Smooth muscle cell (in vitro differentiated cells): ENCODE measurements around the gene CLDN12. TPM values are rescaled to one million over a fixed set of nuclear protein-coding genes. Genes with fewer than 3 reads are reported as not detected.

Source experiments
- DNase-seq: peaks from one replicate; lab custom pipeline; 2025; ENCODE audit not compliant: unreplicated experiment; lab: John Stamatoyannopoulos, UW
- H2AFZ ChIP-seq: fragments of 200-600 bp; sonication (generic); 2 replicates; pipeline ENCODE4 v1.6.0; 2016; ENCODE audit warnings: antibody characterized with exemption, low read depth, mild to moderate bottlenecking
- H3F3A ChIP-seq: fragments of 200-600 bp; sonication (generic); 2 replicates; pipeline ENCODE4 v1.6.0; 2017; ENCODE audit warnings: antibody characterized with exemption, low read depth
- H3K27ac ChIP-seq: fragments of 200-600 bp; sonication (generic); 2 replicates; pipeline ENCODE4 v1.5.1; 2016; ENCODE audit warnings: low read depth, mild to moderate bottlenecking
- H3K27me3 ChIP-seq: fragments of 200-600 bp; sonication (generic); 2 replicates; pipeline ENCODE4 v1.6.1; 2016; ENCODE audit warnings: low read depth, mild to moderate bottlenecking
- H3K36me3 ChIP-seq: fragments of 200-600 bp; sonication (generic); 2 replicates; pipeline ENCODE4 v1.5.1; 2016; ENCODE audit warnings: low read depth
- H3K4me1 ChIP-seq: fragments of 200-600 bp; sonication (generic); 2 replicates; pipeline ENCODE4 v1.5.1; 2016; ENCODE audit warnings: low read depth
- H3K4me2 ChIP-seq: fragments of 200-600 bp; sonication (generic); 2 replicates; pipeline ENCODE4 v1.6.0; 2016; ENCODE audit warnings: mild to moderate bottlenecking
- H3K4me3 ChIP-seq: fragments of 200-600 bp; sonication (generic); 2 replicates; pipeline ENCODE4 v1.5.1; 2016; ENCODE audit warnings: mild to moderate bottlenecking
- H3K79me2 ChIP-seq: fragments of 200-600 bp; sonication (generic); 2 replicates; pipeline ENCODE4 v1.6.0; 2016; ENCODE audit warnings: low read depth, mild to moderate bottlenecking
- H3K9ac ChIP-seq: fragments of 200-600 bp; sonication (generic); 2 replicates; pipeline ENCODE4 v1.6.0; 2016; ENCODE audit warnings: low read depth
- H3K9me3 ChIP-seq: fragments of 200-600 bp; sonication (generic); replicated peaks from 2 replicates; pipeline ENCODE4 v1.5.1; 2016; ENCODE audit warnings: low read depth
- H4K20me1 ChIP-seq: fragments of 200-600 bp; sonication (generic); 2 replicates; pipeline ENCODE4 v1.6.0; 2016; ENCODE audit warnings: low read depth
- WGBS: methylation state at CpG from one replicate; pipeline ENCODE4 v1.1.7; 2016; ENCODE audit warnings: low lambda C conversion rate; 5-methylcytosine and 5-hydroxymethylcytosine counted together
- polyA plus RNA-seq: library from polyadenylated mRNA; unstranded; fragments of >200 nt; fragmentation: Nextera tagmentation; extraction: Ambion mirVana; gene quantifications from 2 replicates; pipeline ENCODE4 v1.2.1, GENCODE V29; 2016
- total RNA-seq: library from RNA; depleted of rRNA; stranded (reverse); fragments of >200 nt; gene quantifications from 2 replicates; pipeline ENCODE4 v1.2.3, GENCODE V29; 2014
- TF ChIP-seq, protein P1 (sequence below): fragments of 200-600 bp; sonication (generic); IDR thresholded peaks from 2 replicates; pipeline ENCODE4 v1.5.1; 2017; ENCODE audit warnings: borderline replicate concordance, mild to moderate bottlenecking, antibody characterized with exemption; ENCODE audit not compliant: insufficient read depth, poor library complexity, severe bottlenecking

The CLDN12 gene
- total and polyA plus RNA-seq, 2 experiments from 2014 or later = 16.1 to 51.1 TPM

- Histone ChIP-seq H3K9me3 (no peaks in the 10 kb centered on the region), H4K20me1 (no peaks in the 10 kb centered on the region), H2AFZ (no peak overlapping the region), H3K27me3 (no peaks in the 10 kb centered on the region), H3K4me3 (no peak overlapping the region), H3F3A (no peaks in the 10 kb centered on the region), H3K9ac (no peak overlapping the region), H3K27ac (no peak overlapping the region), H3K4me1 (no peaks in the 10 kb centered on the region), H3K4me2 (no peak overlapping the region), H3K79me2 (no peaks in the 10 kb centered on the region), H3K36me3 (no peaks in the 10 kb centered on the region)
- no peak for DNase-seq
- 95% methylated on average over 4 of the region's 4 CpGs for WGBS
- TF ChIP-seq, protein P1, sequence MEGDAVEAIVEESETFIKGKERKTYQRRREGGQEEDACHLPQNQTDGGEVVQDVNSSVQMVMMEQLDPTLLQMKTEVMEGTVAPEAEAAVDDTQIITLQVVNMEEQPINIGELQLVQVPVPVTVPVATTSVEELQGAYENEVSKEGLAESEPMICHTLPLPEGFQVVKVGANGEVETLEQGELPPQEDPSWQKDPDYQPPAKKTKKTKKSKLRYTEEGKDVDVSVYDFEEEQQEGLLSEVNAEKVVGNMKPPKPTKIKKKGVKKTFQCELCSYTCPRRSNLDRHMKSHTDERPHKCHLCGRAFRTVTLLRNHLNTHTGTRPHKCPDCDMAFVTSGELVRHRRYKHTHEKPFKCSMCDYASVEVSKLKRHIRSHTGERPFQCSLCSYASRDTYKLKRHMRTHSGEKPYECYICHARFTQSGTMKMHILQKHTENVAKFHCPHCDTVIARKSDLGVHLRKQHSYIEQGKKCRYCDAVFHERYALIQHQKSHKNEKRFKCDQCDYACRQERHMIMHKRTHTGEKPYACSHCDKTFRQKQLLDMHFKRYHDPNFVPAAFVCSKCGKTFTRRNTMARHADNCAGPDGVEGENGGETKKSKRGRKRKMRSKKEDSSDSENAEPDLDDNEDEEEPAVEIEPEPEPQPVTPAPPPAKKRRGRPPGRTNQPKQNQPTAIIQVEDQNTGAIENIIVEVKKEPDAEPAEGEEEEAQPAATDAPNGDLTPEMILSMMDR = no peak
Observed at GRCh38 chr7:90396420-90396819, 6.8 kb upstream of the CLDN12 start.

GRCh38 chr7:90401989-90402388 lies 1.3 kb upstream of the CLDN12 start:
- TF ChIP-seq, protein P1 = no peak

DNA sequence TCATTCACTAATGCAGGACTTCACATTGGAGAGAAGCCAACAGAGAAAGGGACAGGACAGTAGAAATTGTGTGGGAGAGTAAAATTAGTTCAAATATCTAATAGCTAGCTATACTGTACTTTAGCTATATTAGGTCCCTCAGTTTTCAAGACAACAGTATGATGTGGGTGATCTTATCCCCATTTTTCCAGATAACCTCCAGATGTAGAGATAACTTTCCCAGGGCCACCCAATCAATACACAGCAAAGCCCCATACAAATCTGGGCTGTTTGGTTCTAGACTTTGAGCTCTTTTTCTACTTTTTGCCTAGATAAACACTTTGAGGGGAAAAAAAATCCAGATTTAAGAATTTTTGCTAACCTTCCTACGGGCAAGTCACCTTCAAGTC lies 482 bp upstream of the CLDN12 start:
- peaks cover 27% of the 10 kb centered on the region for H3K79me2 ChIP-seq
- no peaks in the 10 kb centered on the region for H3F3A ChIP-seq
- H3K9me3 ChIP-seq = no peaks in the 10 kb centered on the region
- H3K4me1 ChIP-seq = peaks cover 7% of the 10 kb centered on the region
- no peak for DNase-seq
- peak overlapping the region; percentile 91 for H3K4me3 ChIP-seq
- H3K36me3 ChIP-seq = peaks cover 4% of the 10 kb centered on the region
- WGBS = 41% methylated on average over 1 of the region's 1 CpG
- peak overlapping the region; percentile 99 for H2AFZ ChIP-seq
- H3K4me2 ChIP-seq = peak overlapping the region; percentile 99
- TF ChIP-seq, protein P1 = no peak
- no peak overlapping the region for H3K9ac ChIP-seq
- no peaks in the 10 kb centered on the region for H3K27me3 ChIP-seq
- peaks cover 3% of the 10 kb centered on the region for H4K20me1 ChIP-seq
- H3K27ac ChIP-seq = no peak overlapping the region

More at GRCh38 chr7:90401989-90402388, 1.3 kb upstream of the CLDN12 start:
- Histone ChIP-seq H3K4me1 (peaks cover 7% of the 10 kb centered on the region), H3K27ac (no peak overlapping the region), H4K20me1 (peaks cover 3% of the 10 kb centered on the region), H3K4me2 (no peak overlapping the region), H3K36me3 (peaks cover 4% of the 10 kb centered on the region), H3K9me3 (no peaks in the 10 kb centered on the region), H3K27me3 (no peaks in the 10 kb centered on the region), H3F3A (no peaks in the 10 kb centered on the region), H3K9ac (no peak overlapping the region), H2AFZ (peak overlapping the region; percentile 39), H3K79me2 (peaks cover 22% of the 10 kb centered on the region), H3K4me3 (no peak overlapping the region)
- 55% methylated on average over 4 of the region's 4 CpGs for WGBS
- DNase-seq = no peak

- no peaks in the 10 kb centered on the region for H3F3A ChIP-seq
- no peak overlapping the region for H3K27ac ChIP-seq
- DNase-seq = no peak
- no peak overlapping the region for H2AFZ ChIP-seq
- H3K27me3 ChIP-seq = no peaks in the 10 kb centered on the region
- 93% methylated on average over 4 of the region's 4 CpGs for WGBS
- peaks cover 28% of the 10 kb centered on the region for H3K79me2 ChIP-seq
- peaks cover 13% of the 10 kb centered on the region for H4K20me1 ChIP-seq
- peaks cover 7% of the 10 kb centered on the region for H3K4me1 ChIP-seq
- peak overlapping the region; percentile 91 for H3K4me3 ChIP-seq
- peaks cover 8% of the 10 kb centered on the region for H3K36me3 ChIP-seq
- TF ChIP-seq, protein P1 = no peak
- H3K4me2 ChIP-seq = peak overlapping the region; percentile 99
- no peaks in the 10 kb centered on the region for H3K9me3 ChIP-seq
- no peak overlapping the region for H3K9ac ChIP-seq
Observed at GRCh38 chr7:90404777-90405176, 1.5 kb downstream of the CLDN12 start.
